Activated T-cell treated with anti-CD3 and anti-CD28 coated beads, Interleukin-2, amount 50 U/mL, for 72 hours (primary cell): ENCODE data around the gene RAB15. TPM values are rescaled to one million over a fixed set of nuclear protein-coding genes. Genes with fewer than 3 reads are reported as not detected.

ENCODE experiments used
- total RNA-seq, 2 donors: library from RNA; stranded (reverse); gene quantifications; one replicate each; pipeline ENCODE4 v1.2.3, GENCODE V29; 2022

The RAB15 gene
- total RNA-seq, 2 donors from 2014 or later: 4.4 to 6.0 TPM

Other genes with a start within 250 kb of the RAB15 start
- under 1 TPM; 0.23 to 0.70 TPM for gene SPTB, start 92.4 kb downstream of the RAB15 start, total RNA-seq
- 10 to 100 TPM; 36.5 to 38.1 TPM for gene CHURC1, start 57.9 kb downstream of the RAB15 start, total RNA-seq
- gene GPX2, start 29.6 kb downstream of the RAB15 start, total RNA-seq: not detected
- 10 to 100 TPM; 14.4 to 17.1 TPM for gene FNTB, start 14.6 kb upstream of the RAB15 start, total RNA-seq
- gene MAX, start 130.2 kb upstream of the RAB15 start, total RNA-seq: 100 to 1,000 TPM; 115 to 118 TPM